Thyroid gland (tissue), 4 donors: Measurements from ENCODE around the gene PHF21B. TPM values are rescaled to one million over a fixed set of nuclear protein-coding genes. Genes with fewer than 3 reads are reported as not detected.

Experiments used
- DNase-seq, 2 donors: peaks; one replicate each; pipeline ENCODE4 v3.0.0-alpha.2; 2019
- H3K27ac ChIP-seq, 3 donors: fragments of 200-600 bp; sonication (generic); 1 replicate in 2 of 3; 2 replicates in 1 of 3; pipeline ENCODE4 v1.5.1; 2016 to 2019; ENCODE audit warnings: mild to moderate bottlenecking in 1 of 3, moderate library complexity in 1 of 3
- H3K27me3 ChIP-seq: fragments of 200-600 bp; sonication (generic); one replicate; pipeline ENCODE4 v1.5.1; 2019
- H3K36me3 ChIP-seq, 2 donors: fragments of 200-600 bp; sonication (generic); one replicate each; pipeline ENCODE4 v1.5.1; 2016 to 2019
- H3K4me1 ChIP-seq, 2 donors: fragments of 200-600 bp; sonication (generic); one replicate each; pipeline ENCODE4 v1.5.1; 2017 to 2019
- H3K4me3 ChIP-seq, 3 donors: fragments of 200-600 bp; sonication (generic); replicated peaks in 1 of 3; 1 replicate in 2 of 3; 2 replicates in 1 of 3; pipeline ENCODE4 v1.5.1; 2016; ENCODE audit warnings: mild to moderate bottlenecking in 1 of 3
- H3K9me3 ChIP-seq: fragments of 200-600 bp; sonication (generic); one replicate; pipeline ENCODE4 v1.5.1; 2017
- POLR2A ChIP-seq, 2 donors: fragments of 450-650 bp; IDR thresholded peaks; one replicate each; pipeline ENCODE4 v1.6.1; 2017; ENCODE audit warnings: antibody characterized with exemption in 2 of 2, mild to moderate bottlenecking in 2 of 2, moderate library complexity in 1 of 2
- WGBS, 2 donors: methylation state at CpG; one replicate each; pipeline ENCODE4 v1.1.5; 2017; 5-methylcytosine and 5-hydroxymethylcytosine counted together
- intact Hi-C: fragments of 100-400 bp; cut with DNase I; formaldehyde crosslinking; loops from one replicate; pipeline ENCODE4 v1.15.1; 2023
- total RNA-seq, 4 donors: library from RNA; depleted of rRNA; stranded (reverse); fragments of >200 nt; gene quantifications; one replicate each; pipeline ENCODE4 v1.2.3, GENCODE V29; 2016
- TF ChIP-seq, protein P1 (sequence below), 6 experiments: fragments of 200-600 bp in 3 of 6; fragments of 450-650 bp in 3 of 6; sonication (generic) in 3 of 6; IDR thresholded peaks; one replicate each; pipeline ENCODE4 v1.5.1; 2016 to 2019; ENCODE audit warnings: antibody characterized with exemption in 6 of 6, mild to moderate bottlenecking in 2 of 6, inconsistent platforms in 1 of 6, moderate library complexity in 1 of 6

PHF21B gene
- total RNA-seq, 4 donors from 2014 or later = 0.33 to 8.9 (median 2.2) TPM

DNA sequence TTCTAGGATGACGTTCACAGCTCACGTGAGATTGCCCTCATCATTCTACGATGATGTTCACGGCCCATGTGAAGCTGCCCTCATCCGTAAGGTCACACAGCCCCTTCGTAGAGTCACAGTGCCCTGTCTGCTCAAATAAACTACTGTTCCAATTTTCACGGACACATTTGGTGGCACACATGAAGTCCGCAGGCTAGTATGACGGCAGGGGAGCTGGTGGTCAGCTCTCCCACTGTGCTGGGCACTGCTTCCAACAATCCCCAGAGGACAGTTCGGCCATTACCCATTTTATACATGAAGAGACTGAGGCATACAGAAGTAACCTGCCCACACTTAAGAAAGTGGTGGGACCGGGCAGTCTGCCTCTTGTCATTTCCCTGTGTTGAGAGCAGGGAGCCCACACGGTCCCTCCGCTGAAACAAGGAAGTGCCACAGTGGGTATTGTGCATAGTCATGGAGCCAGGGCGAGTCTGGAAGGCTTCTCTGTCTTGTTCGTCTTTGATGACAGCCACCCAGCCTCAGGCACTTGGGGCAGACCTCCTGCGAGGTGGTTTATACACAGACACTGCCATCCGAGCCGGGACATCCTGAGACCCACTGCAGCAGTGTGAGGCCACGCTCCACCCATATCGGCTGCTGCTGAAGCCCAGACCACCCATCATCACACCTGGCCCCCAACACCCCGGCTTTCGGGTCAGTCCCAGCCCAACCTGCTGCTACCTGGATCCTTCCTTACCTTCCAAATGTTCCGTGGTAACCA is 114.3 kb downstream of the PHF21B start:
- H3K27me3 ChIP-seq = no peaks in the 10 kb centered on the region
- DNase-seq = no peak
- H3K9me3 ChIP-seq = no peaks in the 10 kb centered on the region
- H3K4me1 ChIP-seq = no peaks in the 10 kb centered on the region
- TF ChIP-seq, protein P1, sequence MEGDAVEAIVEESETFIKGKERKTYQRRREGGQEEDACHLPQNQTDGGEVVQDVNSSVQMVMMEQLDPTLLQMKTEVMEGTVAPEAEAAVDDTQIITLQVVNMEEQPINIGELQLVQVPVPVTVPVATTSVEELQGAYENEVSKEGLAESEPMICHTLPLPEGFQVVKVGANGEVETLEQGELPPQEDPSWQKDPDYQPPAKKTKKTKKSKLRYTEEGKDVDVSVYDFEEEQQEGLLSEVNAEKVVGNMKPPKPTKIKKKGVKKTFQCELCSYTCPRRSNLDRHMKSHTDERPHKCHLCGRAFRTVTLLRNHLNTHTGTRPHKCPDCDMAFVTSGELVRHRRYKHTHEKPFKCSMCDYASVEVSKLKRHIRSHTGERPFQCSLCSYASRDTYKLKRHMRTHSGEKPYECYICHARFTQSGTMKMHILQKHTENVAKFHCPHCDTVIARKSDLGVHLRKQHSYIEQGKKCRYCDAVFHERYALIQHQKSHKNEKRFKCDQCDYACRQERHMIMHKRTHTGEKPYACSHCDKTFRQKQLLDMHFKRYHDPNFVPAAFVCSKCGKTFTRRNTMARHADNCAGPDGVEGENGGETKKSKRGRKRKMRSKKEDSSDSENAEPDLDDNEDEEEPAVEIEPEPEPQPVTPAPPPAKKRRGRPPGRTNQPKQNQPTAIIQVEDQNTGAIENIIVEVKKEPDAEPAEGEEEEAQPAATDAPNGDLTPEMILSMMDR (IDR thresholded peaks at IDR 0.05) = no peak
- no peak for TF ChIP-seq POLR2A (IDR thresholded peaks at IDR 0.05)
- 91 to 92% methylated on average over 21 to 23 of the region's 23 CpGs for WGBS, 2 donors
- no peak overlapping the region for H3K27ac ChIP-seq
- no peak overlapping the region for H3K4me3 ChIP-seq
- no peaks in the 10 kb centered on the region for H3K36me3 ChIP-seq
- intact Hi-C loops = no loop called here

DNA sequence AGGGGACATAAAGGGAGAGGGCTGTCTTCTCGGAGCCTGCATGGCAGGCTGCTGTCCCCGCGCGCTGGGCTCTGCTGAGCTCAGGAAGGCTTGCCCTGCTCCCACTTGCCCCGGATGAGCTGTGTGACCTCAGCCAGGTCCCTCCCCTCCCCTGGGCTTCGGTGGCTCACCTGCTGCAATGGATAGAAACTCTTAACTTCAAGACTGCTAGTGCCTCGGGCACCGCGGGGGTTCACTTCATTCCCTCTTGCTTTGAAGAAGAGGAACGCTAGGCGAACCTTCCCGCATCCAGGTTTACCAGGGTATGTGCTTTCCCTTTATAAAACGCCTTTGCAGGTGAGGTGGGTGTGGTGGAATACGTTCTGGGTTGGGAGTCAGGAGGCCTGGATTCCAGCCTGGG is 115.0 kb downstream of the PHF21B start:
- H3K4me1 ChIP-seq = no peaks in the 10 kb centered on the region
- no peak overlapping the region for H3K4me3 ChIP-seq
- H3K9me3 ChIP-seq = no peaks in the 10 kb centered on the region
- 88 to 94% methylated on average over 7 to 14 of the region's 14 CpGs for WGBS, 2 donors
- H3K27me3 ChIP-seq = no peaks in the 10 kb centered on the region
- H3K27ac ChIP-seq = no peak overlapping the region
- H3K36me3 ChIP-seq = no peaks in the 10 kb centered on the region
- intact Hi-C loops = no loop called here
- TF ChIP-seq, protein P1 (IDR thresholded peaks at IDR 0.05) = no peak
- TF ChIP-seq POLR2A (IDR thresholded peaks at IDR 0.05) = no peak
- DNase-seq = no peak

DNA sequence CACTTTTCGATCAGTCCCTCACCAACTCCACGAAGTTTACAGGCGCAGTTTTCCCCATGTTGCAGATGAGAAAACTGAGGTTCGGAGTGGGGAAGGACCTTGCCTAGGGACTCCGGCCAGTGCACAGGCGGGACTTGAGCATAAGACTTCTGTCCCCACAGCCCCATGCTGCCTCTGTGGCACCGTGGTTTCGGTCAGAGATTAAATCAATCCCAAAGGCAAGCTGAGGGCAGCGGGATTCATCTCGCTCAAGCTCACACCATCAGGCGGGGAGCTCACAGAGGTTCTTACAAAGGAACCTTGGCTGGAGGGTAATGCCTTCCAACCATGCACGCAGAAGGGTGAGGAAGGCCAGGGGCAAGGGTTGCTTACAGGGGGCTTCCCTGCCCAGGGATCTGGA is 115.5 kb downstream of the PHF21B start:
- no peak overlapping the region for H3K27ac ChIP-seq
- no peaks in the 10 kb centered on the region for H3K4me1 ChIP-seq
- no peak for DNase-seq
- H3K36me3 ChIP-seq = no peaks in the 10 kb centered on the region
- no peak overlapping the region for H3K4me3 ChIP-seq
- intact Hi-C loops = no loop called here
- H3K27me3 ChIP-seq = no peaks in the 10 kb centered on the region
- TF ChIP-seq POLR2A (IDR thresholded peaks at IDR 0.05) = no peak
- TF ChIP-seq, protein P1 (IDR thresholded peaks at IDR 0.05) = no peak
- WGBS, 2 donors = 89 to 92% methylated on average over 11 to 12 of the region's 12 CpGs
- H3K9me3 ChIP-seq = no peaks in the 10 kb centered on the region

DNA sequence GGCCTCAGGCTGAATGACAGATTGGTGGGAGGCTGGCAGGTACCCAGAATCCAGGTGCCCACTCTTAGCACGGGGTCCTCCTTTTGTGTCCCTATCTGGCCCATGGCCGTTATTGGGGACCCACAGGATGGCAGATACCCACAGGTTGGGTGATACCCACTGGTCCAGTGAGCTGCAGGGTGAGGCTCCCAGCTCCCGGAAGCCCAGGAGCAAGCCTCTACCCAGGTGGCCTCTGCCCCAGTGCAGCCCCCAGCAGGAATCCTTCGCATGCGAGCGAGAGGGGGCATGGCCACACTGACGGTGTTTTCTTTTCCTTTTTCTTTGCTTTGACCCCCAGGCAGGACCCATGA is 116.1 kb downstream of the PHF21B start:
- DNase-seq = no peak
- WGBS, 2 donors = 83 to 85% methylated on average over 7 of the region's 7 CpGs
- no peak for TF ChIP-seq POLR2A (IDR thresholded peaks at IDR 0.05)
- TF ChIP-seq, protein P1 (IDR thresholded peaks at IDR 0.05) = no peak
- no peaks in the 10 kb centered on the region for H3K9me3 ChIP-seq
- no peaks in the 10 kb centered on the region for H3K36me3 ChIP-seq
- H3K4me1 ChIP-seq = no peaks in the 10 kb centered on the region
- no peak overlapping the region for H3K27ac ChIP-seq
- intact Hi-C loops = no loop called here
- no peaks in the 10 kb centered on the region for H3K27me3 ChIP-seq
- no peak overlapping the region for H3K4me3 ChIP-seq

DNA sequence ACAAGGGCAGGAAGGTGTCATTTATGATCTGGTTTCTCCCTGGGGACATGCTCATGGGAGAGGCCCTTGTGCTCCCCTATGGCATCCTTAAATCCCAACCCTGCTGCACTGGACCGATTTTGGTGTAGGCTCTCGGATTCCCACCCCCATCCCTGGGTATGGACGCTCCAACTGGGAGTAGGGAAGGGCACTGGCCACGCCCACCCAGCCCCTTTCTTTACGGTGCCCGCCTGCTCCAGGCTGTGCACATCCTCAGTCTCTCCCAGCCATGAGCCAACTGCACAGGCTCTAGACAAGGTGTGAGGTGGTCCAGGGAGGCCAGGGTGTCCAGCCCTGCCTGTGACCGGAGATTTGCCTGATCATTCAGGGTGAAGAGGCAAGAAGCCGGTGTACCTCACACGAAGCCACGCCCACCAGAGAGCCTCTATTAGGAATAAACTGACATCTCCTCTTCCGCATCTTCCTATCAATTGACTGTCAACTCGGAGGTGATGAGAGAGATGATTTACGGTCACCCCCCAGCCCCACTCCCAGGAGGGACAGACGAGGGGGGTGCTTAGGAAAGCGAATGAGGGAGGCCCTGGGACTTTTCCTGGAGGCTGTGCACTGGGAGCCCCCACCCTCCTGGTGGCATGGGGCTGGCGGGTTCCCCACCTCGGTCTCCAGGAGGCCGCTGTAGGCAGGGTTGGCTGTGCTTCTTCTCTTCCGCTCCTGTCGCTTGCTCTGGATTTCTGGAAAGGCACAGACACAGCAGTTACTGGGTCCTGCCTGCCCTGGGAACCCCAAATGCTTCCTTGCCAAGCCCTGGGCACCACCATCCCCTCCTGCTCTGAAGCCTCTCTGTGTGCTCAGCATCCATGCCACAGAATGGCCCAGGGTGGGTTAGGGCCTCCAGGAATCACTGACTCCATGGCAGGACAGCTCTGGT is 116.7 kb downstream of the PHF21B start:
- H3K9me3 ChIP-seq = no peaks in the 10 kb centered on the region
- H3K27ac ChIP-seq = no peak overlapping the region
- TF ChIP-seq, protein P1 (IDR thresholded peaks at IDR 0.05) = no peak
- no peak for TF ChIP-seq POLR2A (IDR thresholded peaks at IDR 0.05)
- 88 to 94% methylated on average over 17 to 20 of the region's 20 CpGs for WGBS, 2 donors
- no peaks in the 10 kb centered on the region for H3K36me3 ChIP-seq
- no peaks in the 10 kb centered on the region for H3K4me1 ChIP-seq
- intact Hi-C loops = no loop called here
- DNase-seq = no peak
- no peaks in the 10 kb centered on the region for H3K27me3 ChIP-seq
- H3K4me3 ChIP-seq = no peak overlapping the region
